DMS79 treated with DMSO at 0.1 percent for 48 hours (cell line): ENCODE data around the gene SOX4.
A peak's percentile ranks its signal among the peaks of the same experiment; 100 is the strongest.
"Not testable (repeated sequence)": the region's sequence is repeated elsewhere in the genome, so short reads cannot be mapped to it uniquely, and the experiment has no call there.

Source experiments
- DNase-seq: peaks from one replicate; lab custom pipeline; 2025; lab: John Stamatoyannopoulos, UW

SOX4 gene

DNA sequence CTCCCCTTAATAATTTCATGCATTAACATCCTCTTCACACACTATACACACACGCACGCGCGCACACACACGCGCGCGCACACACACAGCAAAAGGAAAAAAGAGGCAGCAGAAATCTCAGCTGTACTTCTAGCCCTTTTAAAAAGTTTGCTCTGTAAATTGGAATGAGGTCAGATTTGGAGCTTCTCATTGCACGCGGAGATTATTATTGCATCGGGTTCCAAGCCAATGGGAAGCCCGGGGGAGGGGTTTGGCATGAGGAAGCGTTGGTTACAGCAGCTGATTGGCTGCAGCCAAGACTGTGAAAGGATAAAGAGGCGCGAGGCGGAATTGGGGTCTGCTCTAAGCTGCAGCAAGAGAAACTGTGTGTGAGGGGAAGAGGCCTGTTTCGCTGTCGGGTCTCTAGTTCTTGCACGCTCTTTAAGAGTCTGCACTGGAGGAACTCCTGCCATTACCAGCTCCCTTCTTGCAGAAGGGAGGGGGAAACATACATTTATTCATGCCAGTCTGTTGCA, at the start of gene SOX4:
Gene SOX4 (plus strand): TSS at position 340 of the 515 bp plus-strand sequence. CDS start 784 bp downstream, outside the sequence.
- peak; percentile 99 for DNase-seq

DNA sequence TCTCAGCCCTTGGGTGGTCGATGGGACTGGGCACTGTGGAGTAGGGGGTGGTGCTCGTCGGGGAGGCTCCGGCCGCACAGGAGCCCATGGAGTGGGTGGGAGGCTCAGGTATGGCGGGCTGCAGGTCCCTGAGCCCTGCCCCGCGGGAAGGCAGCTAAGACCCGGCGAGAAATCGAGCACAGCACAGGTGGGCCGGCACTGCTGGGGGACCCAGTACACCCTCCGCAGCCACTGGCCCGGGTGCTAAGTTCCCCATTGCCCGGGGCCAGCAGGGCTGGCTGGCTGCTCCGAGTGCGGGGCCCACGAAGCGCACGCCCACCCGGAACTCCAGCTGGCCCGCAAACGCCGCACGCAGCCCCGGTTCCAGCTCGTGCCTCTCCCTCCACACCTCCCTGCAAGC, 41.3 kb upstream of the SOX4 start:
- DNase-seq, result not testable (repeated sequence)

DNA sequence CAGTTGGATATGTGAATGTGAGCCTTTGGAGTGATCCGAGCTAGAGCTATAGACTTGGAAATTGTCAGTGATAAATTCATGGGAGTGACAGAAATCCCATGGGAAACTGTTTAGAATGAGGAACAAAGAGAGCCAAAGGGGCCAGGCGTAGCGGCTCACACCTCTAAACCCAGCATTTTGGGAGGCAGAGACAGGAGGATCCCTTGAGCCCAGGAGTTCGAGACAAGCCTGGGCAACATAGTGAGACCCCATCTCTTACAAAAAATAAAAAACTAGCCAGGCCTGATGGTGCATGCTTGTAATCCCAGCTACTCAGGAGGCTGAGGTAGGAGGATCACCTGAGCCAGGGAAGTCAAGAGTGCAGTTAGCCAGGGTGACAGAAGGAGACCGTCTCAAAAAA, 39.3 kb upstream of the SOX4 start:
- no peak for DNase-seq

DNA sequence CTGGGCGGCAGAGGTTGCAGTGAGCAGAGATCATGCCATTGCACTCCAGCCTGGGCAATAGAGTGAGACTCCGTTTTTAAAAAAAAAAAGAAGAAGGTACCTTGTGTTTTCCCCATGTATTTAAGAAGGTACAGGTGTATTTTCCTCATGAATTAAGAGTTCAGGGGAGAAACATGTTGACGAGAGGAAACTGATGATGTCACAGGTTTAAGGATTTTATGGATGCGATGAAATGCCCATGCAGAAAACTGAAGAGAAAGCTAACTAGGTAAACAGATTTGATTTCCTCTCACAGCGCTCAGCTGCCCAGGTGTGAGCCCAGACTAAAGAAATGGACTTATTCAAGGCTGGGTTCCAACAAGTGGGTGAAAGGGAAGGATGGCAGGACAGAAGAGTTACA, 38.4 kb upstream of the SOX4 start:
- no peak for DNase-seq

DNA sequence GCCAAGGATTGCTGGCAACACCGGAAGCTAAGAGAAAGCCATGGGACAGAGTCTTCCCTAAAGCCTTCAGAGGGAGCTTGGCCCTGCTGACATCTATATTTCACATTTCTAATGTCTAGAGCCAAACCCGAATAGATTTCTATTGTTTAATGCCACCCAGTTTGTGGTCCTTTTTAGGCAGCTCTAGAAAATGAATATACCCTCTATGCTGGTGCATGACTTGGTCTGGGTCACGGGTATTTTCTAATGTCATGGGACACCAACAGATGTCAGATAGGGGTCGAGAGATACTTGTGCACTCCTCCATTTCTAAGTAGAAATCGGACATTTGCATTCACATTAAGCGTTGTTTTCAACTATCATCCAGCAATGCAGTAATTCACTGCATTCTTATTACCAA, 37.0 kb upstream of the SOX4 start:
- DNase-seq, result no peak

DNA sequence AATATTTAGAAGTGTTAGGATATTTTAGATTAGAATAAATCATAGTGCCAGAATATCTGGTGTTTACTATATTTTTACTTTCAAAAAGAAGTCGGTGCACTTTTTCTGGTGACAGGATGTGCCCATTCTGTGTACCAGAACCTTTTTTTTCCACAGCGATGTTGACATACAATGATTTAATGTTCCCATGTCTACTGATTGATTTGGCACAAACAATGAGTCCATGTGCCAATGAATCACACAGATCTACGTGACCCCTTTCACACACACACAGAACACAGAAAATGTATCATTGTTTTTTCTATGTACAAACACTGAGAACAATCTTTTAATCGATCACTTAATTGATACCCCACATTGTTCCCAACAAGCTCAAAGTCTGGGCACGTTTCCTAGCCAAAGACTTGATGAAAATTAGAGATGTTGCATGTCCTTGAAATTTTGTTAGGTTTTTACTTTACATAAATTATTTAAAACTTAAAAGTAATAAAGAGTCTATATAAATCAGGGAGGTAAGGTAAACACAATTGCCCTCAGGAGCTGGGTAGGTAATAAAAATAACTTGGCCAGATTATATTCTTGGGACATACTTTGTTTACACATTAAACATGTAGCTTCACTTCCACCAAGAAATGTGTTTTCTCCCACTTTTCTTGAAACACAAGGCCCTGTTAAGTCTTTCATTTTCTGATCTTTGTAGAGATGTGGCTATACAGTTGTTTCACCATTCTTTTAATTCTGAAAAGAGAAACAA, 36.4 kb upstream of the SOX4 start:
- DNase-seq, result no peak

DNA sequence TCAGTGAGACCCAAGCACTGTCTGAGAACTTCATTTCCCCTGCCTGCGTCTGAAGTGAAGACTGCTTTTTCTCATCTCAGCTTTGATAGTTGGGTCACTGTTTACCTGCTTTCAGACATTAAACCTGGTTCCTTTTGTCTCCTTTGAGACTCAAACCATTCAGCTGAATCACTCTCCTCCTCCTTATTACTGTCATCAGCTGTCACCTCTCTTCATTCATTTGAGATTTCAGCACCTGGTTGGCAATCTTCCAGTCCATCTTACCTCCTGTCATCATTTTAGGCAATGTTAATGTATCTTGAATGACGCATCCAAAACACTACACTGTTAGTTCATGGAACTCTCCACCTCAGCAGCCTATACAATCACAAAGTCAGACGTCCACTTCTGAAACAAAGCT, 34.3 kb upstream of the SOX4 start:
- DNase-seq, result no peak

DNA sequence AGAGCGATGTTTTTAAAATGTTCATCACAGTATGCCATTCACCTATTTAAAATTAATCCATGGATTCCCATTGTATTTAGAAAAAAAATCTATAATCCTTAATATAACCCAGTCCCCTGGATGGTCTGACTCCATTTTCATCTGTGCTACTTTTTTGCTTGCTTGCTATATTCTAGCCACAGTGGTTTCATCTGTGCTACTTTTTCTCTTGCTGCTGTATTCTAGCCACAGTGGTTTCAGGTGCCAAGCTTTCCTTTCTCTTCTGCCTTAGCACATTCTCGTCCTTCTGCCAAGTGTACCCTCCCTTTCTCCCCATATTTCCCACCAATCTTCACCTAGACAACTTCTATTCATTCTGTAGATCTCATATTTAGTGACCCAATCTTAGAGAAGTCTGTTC, 33.3 kb upstream of the SOX4 start:
- DNase-seq, result no peak

DNA sequence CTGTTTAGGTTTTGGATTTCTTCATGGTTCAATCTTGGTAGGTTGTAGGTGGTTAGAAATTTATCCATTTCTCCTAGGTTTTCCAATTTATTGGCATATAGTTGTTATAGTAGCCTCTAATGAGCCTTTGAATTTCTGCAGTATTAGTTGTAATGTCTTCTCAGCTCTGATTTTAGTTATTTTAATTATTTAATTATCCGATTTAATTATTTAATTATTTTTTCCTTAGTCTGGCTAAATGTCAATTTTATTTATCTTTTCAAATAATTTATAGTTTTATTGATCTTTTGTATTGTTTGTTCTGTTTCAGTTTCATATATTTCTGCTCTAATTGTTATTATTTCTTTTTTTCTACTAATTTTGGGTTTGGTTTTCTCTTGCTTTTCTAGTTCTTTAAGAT, 28.1 kb upstream of the SOX4 start:
- DNase-seq, result no peak

DNA sequence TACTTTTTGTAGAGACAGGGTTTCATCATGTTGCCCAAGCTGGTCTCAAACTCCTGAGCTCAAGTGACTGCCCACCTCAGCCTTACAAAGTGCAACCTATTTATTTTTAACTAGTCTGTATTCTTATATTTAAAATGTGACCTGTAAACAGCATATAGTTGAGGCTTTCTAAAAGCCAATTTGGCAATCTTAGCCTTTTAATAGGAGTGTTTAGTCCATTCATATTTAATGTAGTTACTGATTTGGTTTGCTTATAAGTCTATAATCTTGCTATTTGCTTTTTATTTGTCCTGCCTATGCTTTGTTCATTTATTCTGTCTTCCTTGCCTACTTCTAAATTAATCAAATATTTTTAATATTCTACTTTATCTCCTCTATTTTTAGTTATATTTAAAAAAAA, 15.0 kb upstream of the SOX4 start:
- no peak for DNase-seq

DNA sequence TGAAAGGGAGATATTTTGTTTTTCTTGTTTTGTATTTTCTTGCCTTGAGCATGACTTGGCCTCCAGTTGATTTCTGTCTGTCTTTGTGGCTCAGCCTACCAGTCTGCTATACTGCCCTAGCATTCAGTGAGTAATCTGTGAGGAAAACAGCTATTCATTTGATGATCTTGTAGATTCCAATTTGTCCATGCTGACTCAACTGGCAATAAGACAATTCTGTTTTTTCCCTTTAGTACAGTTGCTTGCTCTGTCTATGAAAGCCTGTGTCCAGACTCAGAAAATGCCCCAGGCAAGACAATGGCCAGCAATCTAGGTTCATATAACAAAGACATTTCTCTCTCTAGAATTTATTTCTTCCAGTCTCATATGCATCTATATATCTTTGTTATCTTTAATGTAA, 10.9 kb upstream of the SOX4 start:
- no peak for DNase-seq

DNA sequence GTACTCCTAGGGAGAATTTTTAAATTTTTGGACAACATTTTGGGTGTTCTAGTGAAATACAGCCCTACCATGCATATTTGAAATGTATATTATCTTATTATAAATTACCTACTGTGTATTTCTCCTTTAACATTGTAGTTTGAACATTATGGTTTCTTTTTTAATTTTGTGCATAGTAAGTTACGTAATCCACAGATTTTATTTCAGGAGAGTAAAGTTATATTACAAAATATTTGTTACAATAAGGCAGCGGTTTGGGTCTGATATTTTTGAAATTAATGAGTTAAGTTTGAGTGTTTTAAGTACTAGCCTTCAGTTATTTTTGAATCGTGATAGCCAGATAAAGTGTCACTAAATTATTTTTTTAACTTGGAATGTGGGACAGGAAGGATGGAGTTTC, 7.3 kb upstream of the SOX4 start:
- no peak for DNase-seq

DNA sequence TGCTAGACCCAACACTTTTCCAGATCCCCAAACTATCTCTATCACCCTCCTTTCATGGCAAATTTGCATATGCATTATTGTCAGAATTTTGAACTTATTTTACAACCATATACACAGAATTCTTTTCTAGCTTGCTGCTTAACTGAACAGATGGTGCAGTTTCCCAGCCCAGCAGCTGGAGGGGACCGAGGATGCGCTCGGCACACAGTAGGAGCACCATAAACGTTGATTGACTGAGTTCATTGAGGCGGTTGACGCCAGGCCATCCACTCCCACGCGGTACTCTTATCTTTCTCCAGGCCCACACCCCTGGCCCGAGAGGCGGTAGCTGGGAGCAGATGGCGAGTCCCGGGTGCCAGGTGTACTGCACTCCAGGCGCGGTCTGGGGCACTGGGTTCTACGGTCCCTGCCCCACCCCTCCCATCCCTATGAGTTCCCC, 6.8 kb upstream of the SOX4 start:
- DNase-seq, result no peak

DNA sequence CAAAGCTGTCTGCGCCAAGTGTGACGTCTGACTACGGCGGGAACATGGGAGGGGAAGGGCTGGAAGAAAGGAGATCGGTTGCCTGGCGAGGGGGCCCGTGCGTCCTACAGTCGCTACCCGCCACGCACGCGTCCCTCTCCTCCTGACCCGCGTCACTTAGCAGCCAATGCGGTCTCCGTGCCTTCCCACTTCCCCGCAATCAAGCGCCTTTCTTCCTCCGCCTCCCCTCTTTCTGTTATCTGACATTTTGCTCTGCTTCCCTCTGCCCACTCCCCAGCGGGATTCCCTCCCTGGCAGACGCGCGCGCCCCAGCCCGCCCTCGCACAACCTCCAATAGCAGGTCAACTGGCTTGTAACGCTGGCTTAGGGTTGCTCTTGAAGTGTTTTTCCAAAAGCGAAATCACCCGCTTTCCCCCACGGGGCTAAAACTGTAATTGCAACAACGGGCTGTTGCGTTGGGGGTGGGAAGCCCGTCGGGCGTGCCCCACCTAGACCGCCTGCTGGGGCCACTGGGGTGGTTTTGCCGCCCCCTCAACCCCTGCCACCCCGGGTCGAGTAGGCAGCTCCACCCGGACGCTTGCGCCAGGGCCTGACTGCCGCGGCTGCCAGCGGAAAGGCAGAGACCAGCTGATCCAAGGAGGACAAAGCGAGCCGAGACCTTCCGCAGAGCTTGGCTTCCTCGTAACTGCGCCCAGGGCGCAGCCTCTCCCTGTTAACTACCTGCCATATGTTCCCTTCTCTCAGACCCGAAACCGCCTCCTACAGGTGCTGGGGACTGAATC, 6.2 kb upstream of the SOX4 start:
- peak; percentile 80 for DNase-seq

DNA sequence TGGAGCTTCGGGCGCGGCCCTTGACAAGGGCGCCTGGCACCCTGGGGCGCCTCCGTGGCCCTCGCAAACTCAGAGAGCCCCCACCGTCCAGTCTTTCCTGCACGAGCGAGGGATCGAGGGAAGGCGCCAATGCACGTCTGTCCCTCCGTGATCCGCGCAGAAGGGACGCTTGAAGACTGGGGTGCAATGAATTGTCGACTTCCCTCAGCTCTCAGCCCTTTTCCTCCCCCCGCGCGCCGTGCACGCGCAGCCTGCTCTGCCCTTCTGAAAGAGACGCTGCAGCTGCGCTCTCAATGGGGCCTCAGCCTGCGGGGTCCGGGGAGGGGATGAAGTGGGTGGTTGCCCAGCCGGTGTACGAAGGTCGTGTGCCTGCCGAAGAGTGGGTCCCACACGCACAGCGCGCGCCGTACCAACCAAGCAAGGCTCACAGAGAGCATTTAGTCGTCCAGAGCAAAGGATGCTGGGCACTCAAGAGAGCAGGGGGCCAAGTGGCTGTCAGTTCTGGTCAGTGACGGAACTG, 5.5 kb upstream of the SOX4 start:
- peak; percentile 84 for DNase-seq

DNA sequence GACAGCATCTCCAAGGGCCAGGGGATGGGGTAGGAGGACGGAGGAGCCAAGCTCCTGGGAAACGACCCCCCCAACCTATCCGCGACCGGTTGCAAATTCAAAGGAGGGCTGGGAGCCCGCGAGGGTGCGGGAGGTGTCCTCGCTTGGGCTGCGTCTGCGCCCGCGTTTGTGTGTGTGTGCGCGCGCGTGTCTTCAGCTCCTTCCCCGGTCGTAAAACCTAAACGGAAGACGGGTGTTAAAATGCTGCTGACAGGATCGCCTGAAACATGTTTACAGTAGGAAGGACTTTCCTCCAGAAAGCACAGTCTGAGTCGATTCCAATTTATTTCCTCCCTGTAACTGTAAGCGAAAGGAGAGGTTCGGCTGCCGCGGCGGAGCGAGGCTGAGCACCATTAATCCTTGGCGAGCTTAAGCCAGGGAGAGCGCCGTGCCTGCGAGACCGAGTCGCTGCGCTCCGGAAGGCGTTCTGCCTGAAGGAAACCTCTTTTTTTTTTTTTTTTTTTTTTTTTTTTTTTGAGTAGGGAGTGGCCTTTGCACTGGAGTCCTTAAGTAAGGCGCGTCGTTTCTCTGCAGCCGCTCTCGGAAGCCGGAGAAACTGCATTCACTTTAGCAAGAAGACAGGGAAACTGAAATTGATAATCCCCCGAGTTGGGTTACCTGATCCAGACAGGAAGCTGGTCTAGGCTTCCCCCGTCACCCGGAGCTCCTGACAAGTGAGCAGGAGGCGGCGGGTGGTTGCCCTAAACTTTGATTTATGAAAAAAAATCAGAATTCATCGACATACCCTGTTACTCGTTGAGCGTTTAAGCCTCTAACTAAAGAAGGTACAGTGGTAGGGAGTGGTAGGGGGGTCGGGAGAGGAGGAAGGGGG, 4.8 kb upstream of the SOX4 start:
- DNase-seq, result peak; percentile 79

DNA sequence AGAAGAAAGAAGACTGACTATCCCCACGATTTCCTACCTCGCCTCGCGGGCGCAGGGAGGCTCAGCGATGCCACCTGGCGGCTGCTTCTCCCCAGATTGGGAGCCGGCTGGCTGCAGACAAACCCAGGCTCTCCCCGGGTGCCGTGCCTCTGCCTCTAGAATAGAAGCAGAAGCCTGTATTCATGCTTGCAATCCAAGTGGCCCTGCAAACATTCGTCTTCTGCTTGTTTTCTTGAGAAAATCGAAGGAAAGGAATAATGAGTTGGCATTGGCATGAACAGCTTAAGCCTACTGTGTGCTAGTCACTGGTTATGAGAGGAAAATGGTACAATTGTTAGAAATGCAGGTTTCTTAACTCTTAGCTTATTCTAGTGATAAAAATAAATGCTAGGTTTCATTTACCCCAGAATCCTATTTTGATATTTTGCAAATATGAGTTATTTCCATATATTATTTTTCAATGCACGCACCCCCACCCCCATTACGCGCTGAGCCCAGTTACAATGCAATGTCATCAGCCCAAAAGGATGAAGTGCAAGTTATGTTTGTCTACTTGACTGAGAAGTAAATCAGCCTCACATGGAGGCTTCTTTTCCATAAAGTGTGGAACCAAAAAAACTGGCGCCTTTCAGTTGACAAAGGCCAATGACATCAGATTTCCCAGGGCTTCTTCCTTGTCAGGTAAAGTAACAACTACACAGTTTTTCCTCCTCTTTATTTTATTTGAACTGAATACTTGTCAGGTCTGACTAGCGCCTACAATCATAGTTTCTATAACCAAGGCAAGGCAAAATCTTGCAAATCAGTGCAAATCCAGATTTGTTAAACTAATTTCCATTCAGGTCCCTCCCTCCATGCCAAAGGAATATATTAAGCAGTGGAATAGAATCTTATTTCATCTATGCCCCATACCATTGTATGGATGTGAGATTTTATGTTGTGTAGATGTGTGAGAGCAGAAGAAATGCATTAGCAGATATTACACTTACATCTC, 3.9 kb upstream of the SOX4 start:
- peak; percentile 88 for DNase-seq

DNA sequence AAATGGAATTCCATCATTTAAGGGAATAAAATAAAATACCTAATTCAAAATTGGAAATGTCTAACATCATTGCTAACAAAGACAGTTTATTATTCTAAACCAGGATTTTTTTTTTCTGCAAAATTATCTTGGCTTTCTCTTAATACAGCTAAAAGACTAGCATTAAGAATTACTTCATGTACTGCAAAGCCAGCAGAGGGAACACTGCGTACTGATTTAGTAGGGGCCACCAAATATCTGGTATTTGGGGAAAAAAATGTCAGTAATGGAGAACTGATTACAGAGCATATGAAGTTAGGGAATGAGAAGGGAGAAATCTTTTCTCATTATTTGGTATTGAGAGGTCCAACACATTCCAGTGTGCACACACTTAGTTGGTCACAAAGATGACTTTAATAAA, 3.2 kb upstream of the SOX4 start:
- DNase-seq, result peak; percentile 59

DNA sequence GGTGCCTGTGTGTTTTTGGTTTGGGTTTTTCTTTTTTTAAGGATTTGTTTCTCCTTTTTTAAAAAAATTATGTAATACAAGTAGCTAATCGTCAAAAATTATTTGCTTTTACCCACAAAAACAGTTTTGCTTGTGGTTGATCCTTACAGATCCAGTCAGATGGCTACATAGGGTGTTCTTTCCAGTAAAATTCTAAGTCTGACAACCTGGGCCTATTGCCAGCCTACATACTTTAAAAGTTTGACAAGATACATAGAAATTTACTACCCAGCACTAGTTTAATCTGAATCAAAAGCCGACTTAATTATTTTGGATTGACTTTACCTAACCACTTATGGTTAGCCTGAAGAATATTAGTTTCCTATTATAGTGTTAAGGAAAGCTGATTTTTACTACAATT, 2.1 kb upstream of the SOX4 start:
- no peak for DNase-seq

DNA sequence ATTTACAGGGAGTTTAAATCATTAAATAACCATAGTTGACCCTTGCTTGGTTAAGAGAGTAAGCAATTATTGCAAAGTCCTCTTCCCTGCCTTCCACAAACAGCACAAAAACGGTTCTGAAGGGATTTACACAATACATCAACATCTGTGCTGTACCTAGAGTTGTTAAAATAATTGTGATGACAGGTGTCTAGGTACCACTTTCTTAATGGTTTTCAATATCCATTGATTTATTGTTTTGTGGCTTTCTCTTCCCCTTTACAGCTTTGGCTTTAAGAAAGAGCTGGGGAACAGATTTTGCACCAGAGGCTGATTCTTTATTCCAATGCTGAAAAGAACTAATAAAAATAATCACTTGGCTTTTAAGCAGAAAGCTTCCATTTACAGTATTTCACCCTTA, 598 bp upstream of the SOX4 start:
- DNase-seq, result peak; percentile 75

DNA sequence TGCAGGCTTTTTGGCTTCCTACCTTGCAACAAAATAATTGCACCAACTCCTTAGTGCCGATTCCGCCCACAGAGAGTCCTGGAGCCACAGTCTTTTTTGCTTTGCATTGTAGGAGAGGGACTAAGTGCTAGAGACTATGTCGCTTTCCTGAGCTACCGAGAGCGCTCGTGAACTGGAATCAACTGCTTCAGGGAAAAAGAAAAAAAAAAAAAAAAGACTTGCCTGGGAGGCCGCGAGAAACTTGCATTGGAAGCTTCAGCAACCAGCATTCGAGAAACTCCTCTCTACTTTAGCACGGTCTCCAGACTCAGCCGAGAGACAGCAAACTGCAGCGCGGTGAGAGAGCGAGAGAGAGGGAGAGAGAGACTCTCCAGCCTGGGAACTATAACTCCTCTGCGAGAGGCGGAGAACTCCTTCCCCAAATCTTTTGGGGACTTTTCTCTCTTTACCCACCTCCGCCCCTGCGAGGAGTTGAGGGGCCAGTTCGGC, 420 bp downstream of the SOX4 start:
- no peak for DNase-seq
